ENCODE results near the gene PARD3B.

Gene PARD3B

DNA sequence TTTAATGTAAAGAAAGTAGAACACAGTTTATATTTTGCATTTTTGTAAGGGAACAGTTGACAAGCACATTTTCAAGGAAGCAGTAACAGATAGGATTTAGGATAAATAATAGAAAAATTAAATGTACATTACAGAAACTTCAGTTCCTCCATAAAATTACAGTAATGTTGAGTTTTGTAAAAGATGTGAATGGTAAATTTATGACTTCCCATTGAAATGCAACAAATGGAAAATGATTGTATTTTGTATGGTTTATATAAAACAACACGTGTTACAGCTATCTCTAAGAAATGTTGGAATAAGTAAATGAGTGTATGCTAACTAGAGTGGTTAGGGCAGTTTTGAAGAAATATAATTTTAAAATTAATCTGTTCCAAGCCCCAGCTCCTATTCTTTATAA lies 227.3 kb downstream of the PARD3B start:
- no peak for DNase-seq

GRCh38 chr2:204775766-204776165 lies 230.5 kb downstream of the PARD3B start:
- DNase-seq: no peak

DNA sequence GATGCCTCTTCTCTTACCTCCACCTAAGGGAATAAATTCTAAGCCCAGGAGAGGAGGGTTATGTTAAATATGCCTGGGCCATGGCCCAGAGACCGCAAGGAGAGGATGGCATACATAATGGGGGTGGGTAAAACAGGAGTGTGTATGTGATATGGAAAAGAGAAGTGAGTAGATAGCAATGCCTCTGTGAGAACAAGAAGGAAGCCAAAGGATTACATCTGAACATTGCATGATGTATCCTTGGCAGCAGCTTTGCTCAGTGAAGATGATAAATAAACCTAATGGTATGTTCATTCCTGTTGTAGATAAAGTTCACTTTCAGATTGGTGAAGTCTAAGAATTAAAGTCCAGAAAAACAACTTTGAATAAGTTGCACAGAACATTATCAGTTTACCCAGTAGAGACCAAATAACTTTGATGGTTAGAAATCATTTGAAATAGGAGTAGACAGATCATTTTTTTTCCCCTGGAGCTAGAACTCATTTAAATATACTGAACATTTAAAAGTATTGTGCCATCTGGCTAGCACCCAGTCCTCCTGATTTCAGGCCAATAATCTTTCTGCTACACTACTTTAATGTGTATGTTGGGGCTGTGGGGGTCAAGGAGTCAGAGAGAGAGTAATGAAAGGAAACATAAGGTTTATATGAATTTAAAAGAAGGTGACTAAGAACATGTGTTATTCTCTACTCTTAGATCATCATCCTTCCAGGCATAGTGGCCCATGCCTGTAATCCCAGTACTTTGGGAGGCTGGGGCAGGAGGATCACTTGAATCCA lies 231.7 kb downstream of the PARD3B start:
- no peak for DNase-seq

DNA sequence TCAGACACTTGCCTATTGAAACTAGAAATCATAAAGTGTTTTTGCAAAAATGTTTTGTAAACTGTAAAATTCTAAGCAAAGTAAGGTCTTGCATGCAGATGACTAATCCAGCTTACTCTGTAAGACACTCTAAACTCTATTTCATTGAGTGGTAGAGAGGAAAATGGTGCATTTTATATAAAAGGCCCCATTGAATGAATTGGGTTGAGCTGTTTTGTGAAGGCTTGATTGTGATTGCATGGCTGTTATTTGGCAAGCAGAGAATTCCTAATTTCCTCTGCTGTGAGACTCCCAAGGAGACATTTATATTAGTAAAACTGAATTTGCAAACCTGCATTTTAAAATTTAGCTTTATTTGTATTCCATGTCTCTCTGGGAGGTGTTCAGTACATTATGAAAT lies 234.5 kb downstream of the PARD3B start:
- no peak for DNase-seq

DNA sequence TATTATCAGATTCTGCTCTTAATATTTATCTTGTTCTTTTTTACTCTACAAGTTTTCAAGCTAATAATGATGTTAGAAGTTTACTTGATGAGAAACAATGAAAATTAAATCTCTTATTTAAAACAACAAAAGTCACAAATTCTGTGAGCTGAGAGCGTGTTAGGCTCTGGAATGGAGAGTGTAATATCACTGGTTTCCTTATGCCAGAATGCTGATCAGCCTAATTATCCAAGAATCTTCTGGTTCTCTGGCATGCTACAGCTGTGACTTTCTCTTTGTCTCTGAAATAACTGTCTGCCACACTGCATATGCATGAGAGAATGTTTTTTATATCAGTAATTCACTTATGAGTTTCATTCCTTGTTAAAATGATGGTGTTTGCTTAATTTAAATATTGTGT lies 236.7 kb downstream of the PARD3B start:
- no peak for DNase-seq

DNA sequence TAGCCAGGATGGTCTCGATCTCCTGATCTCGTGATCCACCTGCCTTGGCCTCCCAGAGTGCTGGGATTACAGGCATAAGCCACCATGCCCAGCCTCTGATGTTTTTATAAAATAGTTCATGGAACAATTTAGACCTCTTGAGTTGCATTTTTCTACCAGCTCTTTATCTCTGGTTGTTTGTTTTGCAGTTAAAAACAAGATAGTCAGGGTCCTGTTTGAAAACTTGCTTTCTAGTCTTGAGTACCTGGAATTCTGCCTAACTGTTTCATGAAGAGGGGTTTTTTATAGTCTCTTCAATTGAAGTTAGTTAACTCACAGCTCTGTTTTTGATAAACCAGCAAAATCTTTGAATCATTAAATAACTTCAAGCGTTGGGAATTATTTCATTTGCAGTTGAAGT lies 244.8 kb downstream of the PARD3B start:
- DNase-seq: peak; percentile 25

DNA sequence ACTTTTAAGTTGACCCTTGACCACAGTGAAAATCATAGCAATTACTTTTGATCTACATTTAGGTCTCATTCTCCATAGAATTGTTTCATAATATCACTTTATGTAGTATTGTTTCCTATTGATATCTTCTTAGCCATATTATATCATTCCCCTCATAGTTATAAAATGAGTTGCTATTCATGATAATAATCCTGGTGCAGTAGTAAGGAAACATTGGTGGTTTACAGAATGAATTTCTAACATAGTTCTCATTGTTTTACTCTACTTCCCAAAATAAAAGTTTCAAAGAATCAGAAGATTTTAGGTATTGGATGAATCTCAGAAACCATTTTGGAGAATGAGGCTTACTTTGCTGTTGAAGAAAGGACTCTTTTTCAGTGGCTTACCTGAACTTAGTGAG lies 246.0 kb downstream of the PARD3B start:
- DNase-seq: no peak

GRCh38 chr2:204794624-204795023 lies 249.3 kb downstream of the PARD3B start:
- DNase-seq: no peak

DNA sequence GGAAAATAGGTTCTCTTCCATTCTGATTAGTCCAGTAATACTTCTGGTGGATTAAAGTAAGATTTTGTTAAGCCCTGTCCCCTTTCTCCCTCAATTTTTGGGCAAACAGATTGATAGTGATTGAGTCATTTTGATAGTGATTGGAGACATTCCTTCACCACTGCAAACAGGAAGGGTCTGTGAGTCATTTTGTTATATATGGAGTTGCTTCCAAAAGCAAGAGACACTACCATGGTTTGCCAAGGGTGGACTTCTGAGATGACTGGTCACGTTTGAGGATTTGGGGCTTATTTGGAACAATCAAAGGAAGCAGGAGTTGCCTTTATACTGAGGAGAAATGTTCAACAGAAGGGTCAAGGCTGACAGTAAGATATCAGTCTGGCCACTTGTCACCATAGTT lies 249.9 kb downstream of the PARD3B start:
- DNase-seq: no peak

GRCh38 chr2:204796581-204796980 lies 251.3 kb downstream of the PARD3B start:
- DNase-seq: no peak

GRCh38 chr2:204799791-204800190 lies 254.5 kb downstream of the PARD3B start:
- DNase-seq: no peak

GRCh38 chr2:204808494-204808893 lies 263.2 kb downstream of the PARD3B start:
- no peak for DNase-seq

DNA sequence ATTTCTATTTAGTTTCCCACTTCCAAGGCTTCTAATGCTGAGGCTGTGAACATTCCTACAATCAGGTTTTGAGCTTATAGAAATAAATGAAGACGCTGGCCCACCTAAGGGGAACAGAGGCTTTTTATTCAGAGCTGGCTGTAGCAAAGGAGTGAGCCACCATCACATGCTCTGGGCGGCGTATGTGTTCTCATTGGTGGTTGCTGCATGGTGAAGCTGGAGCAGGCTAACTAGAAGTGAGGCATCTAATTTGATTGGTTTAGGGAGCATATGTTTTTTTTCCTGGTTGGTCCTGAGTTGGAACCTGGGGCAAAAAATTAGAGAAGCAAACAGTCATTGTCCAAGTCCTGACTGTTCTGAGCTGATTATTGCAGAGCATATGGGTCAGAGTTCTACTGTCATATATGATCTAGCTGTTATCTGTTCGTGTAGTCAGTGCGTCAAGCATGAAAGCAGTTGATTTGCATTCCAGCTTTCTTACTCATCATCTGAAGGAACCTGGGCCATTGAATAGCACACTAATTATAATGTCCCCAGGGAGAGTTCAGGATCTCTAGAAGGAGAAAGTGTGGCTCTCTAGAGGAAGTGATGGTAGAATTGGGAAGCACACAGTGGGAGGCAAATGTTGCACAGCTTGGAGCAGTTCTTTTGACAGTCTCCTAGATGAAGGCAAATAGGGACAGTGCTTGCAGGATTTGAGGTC lies 279.6 kb downstream of the PARD3B start:
- DNase-seq: no peak

- DNase-seq: no peak
Measured at GRCh38 chr2:204825681-204826080, 280.4 kb downstream of the PARD3B start.

DNA sequence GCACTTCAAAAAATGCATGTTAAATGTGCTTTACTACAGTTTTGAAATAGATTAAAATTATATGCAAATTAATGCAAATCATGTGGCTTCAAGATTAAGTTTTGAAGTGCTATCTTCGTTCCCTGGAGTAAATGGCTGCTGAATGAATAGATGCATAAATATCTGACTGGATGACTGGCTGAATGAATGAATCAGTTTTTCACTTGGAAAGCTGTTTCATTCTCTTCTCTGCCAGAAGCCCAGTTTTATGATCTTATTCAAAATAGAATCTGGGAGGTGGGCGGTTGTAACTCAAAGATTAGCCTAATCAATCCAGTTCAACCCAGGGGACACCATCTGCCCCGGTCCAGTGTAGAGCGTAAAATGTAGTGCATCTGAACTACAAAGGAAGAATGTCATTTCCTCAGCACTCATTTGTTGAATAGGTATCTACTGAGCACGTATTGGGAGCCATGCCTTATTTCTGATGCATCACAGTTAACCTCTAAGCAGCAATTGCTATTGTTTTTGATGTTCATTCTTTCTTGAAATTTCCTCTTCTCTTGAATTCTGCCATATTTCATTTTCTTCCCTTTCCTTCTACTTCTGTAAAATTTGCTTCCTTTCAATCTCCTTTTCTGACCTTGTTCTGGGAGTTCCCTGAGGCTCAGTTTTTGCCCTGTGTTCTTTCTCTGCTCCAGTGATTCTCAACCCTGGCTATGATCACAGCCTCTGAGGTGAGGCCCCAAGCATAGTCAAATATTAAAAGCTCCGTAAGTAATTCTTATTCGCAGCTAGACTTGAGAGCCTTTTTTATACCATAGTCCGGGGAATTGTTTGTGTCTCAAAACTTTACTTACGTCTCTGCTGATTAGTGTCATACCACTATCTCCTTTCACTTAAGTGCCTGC lies 282.7 kb downstream of the PARD3B start:
- DNase-seq: no peak

DNA sequence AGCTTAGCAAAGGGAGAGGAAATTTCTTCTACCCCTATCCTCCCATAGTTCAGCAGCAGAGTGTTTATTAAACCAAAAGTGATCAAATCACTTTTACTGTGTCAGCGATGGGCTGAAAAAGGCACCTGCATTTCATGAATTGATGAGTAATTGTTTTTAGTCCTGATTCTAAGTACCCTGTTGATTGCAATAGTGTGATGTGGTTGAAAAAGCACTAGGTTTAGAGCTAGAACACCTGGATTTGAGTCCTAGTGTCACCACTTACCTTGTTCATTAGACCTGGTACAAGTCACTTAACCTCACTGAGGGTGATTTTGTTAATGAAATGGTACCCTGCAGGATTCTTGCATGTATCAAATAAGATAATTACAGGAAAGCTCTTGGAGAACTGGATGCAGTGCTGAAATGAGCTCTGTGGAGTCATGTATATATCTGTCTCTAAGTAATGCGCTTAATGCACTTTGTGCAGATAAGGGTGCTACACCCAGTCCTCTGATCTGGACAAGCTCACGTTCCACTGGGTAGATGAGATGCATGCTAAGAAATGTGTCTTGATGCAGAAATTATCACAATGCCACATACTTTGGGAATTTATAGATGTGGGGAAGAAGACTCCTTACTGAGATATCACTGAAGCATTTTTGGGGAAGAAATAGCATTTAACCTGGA lies 289.6 kb downstream of the PARD3B start:
- DNase-seq: no peak

- no peak for DNase-seq
Measured at GRCh38 chr2:204835786-204836185, 290.5 kb downstream of the PARD3B start.

DNA sequence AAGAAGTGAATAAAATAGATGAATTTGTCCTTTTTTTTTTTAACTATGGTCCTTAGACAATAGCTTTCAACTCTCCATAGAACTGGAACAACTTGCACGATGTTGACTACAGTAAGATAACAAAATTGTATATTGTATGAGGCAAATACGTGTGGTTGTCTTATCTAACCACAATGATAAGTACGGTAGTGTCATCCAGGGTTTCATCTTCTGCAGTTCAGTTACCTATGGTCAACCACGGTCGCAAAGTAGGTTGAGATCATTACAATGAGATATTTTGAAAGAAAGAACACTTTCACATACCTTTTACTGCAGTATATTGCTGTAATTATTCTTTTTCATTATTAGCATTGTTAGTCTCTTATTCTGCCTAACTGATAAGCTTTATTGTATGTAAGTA lies 295.2 kb downstream of the PARD3B start:
- DNase-seq: no peak

- DNase-seq: no peak
Measured at GRCh38 chr2:204842068-204842467, 296.8 kb downstream of the PARD3B start.

DNA sequence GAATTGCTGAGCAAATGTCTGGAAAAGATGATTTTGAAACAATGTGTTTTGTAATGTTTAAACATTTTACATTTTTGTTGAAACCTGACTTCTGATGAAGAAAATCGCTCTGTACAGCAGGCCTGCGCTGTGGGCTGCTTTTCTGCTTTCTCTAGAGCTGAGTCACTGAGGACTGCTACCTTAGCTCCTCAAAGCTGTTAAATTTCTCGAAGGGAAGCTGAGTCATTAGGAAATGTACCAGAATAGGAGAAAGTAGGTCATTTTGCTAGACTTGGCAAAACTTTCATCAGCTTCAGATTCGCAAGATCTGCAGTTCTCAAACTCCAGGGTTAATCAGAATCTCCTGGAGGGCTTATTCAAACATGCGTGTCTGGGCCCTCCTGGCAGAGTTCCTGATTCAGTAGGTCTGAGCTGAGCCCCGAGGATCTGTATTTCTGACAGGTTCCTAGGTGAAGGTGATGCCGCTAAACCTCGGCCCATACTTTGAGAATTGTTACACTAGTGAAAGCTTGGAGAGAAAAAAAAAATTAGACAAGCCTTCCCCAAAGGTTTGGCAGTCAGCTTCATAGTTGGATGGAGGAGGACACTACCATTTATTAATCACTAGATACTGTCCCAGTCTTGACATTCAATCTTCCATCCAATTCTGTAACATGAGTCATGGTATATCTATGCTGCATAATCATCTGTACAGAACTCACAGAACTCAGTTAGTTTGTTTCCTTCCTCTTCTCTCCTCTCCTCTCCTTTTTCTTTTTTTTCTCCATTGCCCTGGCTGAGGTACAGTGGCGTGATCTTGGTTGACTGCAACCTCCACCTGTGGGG lies 297.6 kb downstream of the PARD3B start:
- DNase-seq: no peak

- DNase-seq: no peak
Measured at GRCh38 chr2:204846471-204846870, 301.2 kb downstream of the PARD3B start.

DNA sequence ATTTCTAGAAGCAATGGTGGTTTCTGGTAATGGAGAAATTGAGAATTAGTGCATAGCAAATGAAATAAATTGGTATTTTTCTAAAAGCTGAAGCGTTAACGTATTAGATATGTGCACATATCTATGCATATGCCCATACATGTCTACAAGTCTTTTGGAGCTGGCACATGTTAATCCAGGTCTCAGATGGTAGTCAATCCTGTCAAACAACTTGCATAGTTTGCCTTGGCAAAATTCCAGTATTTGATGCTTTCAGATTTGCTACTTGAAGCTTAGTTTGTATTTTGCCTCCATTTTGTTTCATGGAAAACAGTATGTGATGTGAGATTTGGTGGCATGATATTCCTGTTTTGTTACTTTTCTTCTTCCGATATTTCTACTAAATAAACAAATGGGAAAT lies 304.6 kb downstream of the PARD3B start:
- DNase-seq: peak; percentile 72
